ENCODE results near the gene ADD1. TPM values are rescaled to one million over a fixed set of nuclear protein-coding genes. Genes with fewer than 3 reads are reported as not detected.
A peak's percentile ranks its signal among the peaks of the same experiment; 100 is the strongest.

Gene ADD1
- total and polyA plus RNA-seq, 2 donors: 224 to 277 TPM

- DNase-seq (ENCODE audit: extremely low spot score): no peak
- WGBS: 82% methylated on average over 3 of the region's 3 CpGs
- Histone ChIP-seq H3K27ac (ENCODE audit: low read depth) (no peak overlapping the region), H3K4me1 (ENCODE audit: insufficient read depth) (no peaks in the 10 kb centered on the region), H3K36me3 (ENCODE audit: insufficient read depth) (peaks cover 8% of the 10 kb centered on the region), H3K4me3 (ENCODE audit: low read depth, low read length) (no peak overlapping the region)
Observed at GRCh38 chr4:2898001-2898400, 54.4 kb downstream of the ADD1 start.

GRCh38 chr4:2900741-2901140 lies 57.1 kb downstream of the ADD1 start:
- H3K36me3 ChIP-seq (ENCODE audit: insufficient read depth): peaks cover 5% of the 10 kb centered on the region
- H3K4me3 ChIP-seq (ENCODE audit: low read depth, low read length): no peak overlapping the region
- DNase-seq (ENCODE audit: extremely low spot score): no peak
- WGBS: 93% methylated on average over 6 of the region's 6 CpGs
- H3K4me1 ChIP-seq (ENCODE audit: insufficient read depth): no peaks in the 10 kb centered on the region
- H3K27ac ChIP-seq (ENCODE audit: low read depth): no peak overlapping the region

- Histone ChIP-seq H3K36me3 (ENCODE audit: insufficient read depth) (peaks cover 5% of the 10 kb centered on the region), H3K27ac (ENCODE audit: low read depth) (no peak overlapping the region), H3K4me3 (ENCODE audit: low read depth, low read length) (no peak overlapping the region), H3K4me1 (ENCODE audit: insufficient read depth) (no peaks in the 10 kb centered on the region)
- DNase-seq (ENCODE audit: extremely low spot score): no peak
- 87% methylated on average over 3 of the region's 3 CpGs for WGBS
Observed at GRCh38 chr4:2901186-2901585, 57.5 kb downstream of the ADD1 start.

GRCh38 chr4:2902126-2902525 lies 58.5 kb downstream of the ADD1 start:
- Histone ChIP-seq H3K4me1 (ENCODE audit: insufficient read depth) (no peaks in the 10 kb centered on the region), H3K36me3 (ENCODE audit: insufficient read depth) (peaks cover 5% of the 10 kb centered on the region)
- DNase-seq (ENCODE audit: extremely low spot score): no peak

DNA sequence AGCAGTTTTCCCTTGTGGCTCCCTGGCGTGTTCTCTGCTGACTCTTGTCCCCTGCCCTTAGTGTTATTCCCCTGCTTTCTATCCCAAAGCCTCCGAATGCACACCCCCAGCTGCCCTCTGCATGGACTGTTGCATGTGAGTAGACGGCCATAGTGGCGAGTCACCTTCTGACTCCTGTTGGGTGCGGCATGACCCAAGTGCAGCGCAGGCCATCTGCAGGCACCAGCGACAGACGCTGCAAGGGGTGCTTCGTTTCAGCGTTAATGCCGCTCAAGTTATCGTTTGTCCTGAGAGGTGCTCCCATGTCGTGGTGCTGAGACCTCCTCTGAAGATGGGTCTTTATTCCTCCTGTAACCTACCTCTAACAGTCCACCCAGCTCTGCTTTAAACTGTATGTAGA lies 61.9 kb downstream of the ADD1 start:
- H3K4me1 ChIP-seq (ENCODE audit: insufficient read depth): no peaks in the 10 kb centered on the region
- 92% methylated on average over 13 of the region's 13 CpGs for WGBS
- H3K27ac ChIP-seq (ENCODE audit: low read depth): no peak overlapping the region
- H3K4me3 ChIP-seq (ENCODE audit: low read depth, low read length): no peak overlapping the region
- no peak for DNase-seq (ENCODE audit: extremely low spot score)
- no peaks in the 10 kb centered on the region for H3K36me3 ChIP-seq (ENCODE audit: insufficient read depth)

More at GRCh38 chr4:2902126-2902525, 58.5 kb downstream of the ADD1 start:
- 86% methylated on average over 2 of the region's 2 CpGs for WGBS
- Histone ChIP-seq H3K4me3 (ENCODE audit: low read depth, low read length) (no peak overlapping the region), H3K27ac (ENCODE audit: low read depth) (no peak overlapping the region)

DNA sequence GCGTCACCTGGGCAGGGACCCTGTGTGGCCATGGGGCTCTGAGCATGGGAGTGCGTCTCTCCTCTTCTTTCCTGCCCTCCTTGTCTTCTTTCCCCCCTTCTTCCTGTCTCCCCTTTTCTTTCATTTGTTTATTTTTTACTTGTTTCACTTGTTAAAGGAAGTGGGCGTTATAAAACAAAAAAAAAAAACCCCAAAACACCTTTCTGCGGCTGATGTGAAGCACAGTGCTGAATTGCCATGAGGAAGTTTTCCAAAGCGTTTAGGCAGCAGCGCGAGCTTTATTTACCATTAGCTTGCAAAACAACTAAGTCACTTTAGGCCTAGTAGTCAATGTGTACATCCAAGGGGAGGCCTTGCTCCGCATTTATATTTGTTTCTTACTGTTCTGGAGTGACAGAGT lies 62.6 kb downstream of the ADD1 start:
- DNase-seq (ENCODE audit: extremely low spot score): no peak
- Histone ChIP-seq H3K36me3 (ENCODE audit: insufficient read depth) (no peaks in the 10 kb centered on the region), H3K4me3 (ENCODE audit: low read depth, low read length) (no peak overlapping the region), H3K4me1 (ENCODE audit: insufficient read depth) (no peaks in the 10 kb centered on the region), H3K27ac (ENCODE audit: low read depth) (no peak overlapping the region)
- 80% methylated on average over 8 of the region's 8 CpGs for WGBS

- Histone ChIP-seq H3K4me3 (ENCODE audit: low read depth, low read length) (no peak overlapping the region), H3K4me1 (ENCODE audit: insufficient read depth) (no peaks in the 10 kb centered on the region), H3K36me3 (ENCODE audit: insufficient read depth) (peaks cover 4% of the 10 kb centered on the region), H3K27ac (ENCODE audit: low read depth) (no peak overlapping the region)
- no peak for DNase-seq (ENCODE audit: extremely low spot score)
- 80% methylated on average over 4 of the region's 4 CpGs for WGBS
Observed at GRCh38 chr4:2907226-2907625, 63.6 kb downstream of the ADD1 start.

GRCh38 chr4:2907706-2908293 lies 64.2 kb downstream of the ADD1 start:
- H3K4me3 ChIP-seq (ENCODE audit: low read depth, low read length): no peak overlapping the region
- peak; percentile 46 for DNase-seq (ENCODE audit: extremely low spot score)
- WGBS: 90% methylated on average over 11 of the region's 11 CpGs
- no peaks in the 10 kb centered on the region for H3K4me1 ChIP-seq (ENCODE audit: insufficient read depth)
- H3K36me3 ChIP-seq (ENCODE audit: insufficient read depth): peaks cover 4% of the 10 kb centered on the region
- H3K27ac ChIP-seq (ENCODE audit: low read depth): no peak overlapping the region

GRCh38 chr4:2908686-2909085 lies 65.0 kb downstream of the ADD1 start:
- no peak overlapping the region for H3K4me3 ChIP-seq (ENCODE audit: low read depth, low read length)
- H3K36me3 ChIP-seq (ENCODE audit: insufficient read depth): peaks cover 4% of the 10 kb centered on the region
- H3K4me1 ChIP-seq (ENCODE audit: insufficient read depth): no peaks in the 10 kb centered on the region
- H3K27ac ChIP-seq (ENCODE audit: low read depth): no peak overlapping the region
- 91% methylated on average over 7 of the region's 7 CpGs for WGBS
- DNase-seq (ENCODE audit: extremely low spot score): no peak

DNA sequence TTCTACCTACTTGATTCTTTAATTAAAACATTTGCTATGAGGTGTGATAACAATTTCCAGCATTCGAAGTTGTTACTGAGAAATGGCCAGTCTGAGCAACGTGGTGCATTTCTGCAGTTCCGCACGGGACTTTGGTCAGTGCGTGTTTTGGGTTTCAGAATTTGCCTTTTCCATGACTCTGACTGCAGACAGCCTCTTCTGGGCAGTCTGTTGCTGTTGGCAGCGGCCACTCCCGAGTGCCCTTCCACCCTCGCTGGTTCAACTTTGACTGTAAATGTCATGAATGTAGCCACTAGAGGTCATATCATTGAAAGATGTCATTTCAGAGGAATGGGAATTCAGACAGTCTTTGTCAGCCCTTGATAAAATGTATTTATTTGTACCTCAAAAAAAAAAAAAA lies 65.9 kb downstream of the ADD1 start:
- no peaks in the 10 kb centered on the region for H3K4me1 ChIP-seq (ENCODE audit: insufficient read depth)
- WGBS: 82% methylated on average over 8 of the region's 8 CpGs
- H3K36me3 ChIP-seq (ENCODE audit: insufficient read depth): peaks cover 4% of the 10 kb centered on the region
- no peak for DNase-seq (ENCODE audit: extremely low spot score)
- H3K4me3 ChIP-seq (ENCODE audit: low read depth, low read length): no peak overlapping the region
- no peak overlapping the region for H3K27ac ChIP-seq (ENCODE audit: low read depth)

GRCh38 chr4:2910409-2910808 lies 66.8 kb downstream of the ADD1 start:
- Histone ChIP-seq H3K36me3 (ENCODE audit: insufficient read depth) (peaks cover 4% of the 10 kb centered on the region), H3K27ac (ENCODE audit: low read depth) (no peak overlapping the region), H3K4me1 (ENCODE audit: insufficient read depth) (no peaks in the 10 kb centered on the region), H3K4me3 (ENCODE audit: low read depth, low read length) (no peak overlapping the region)
- 83% methylated on average over 7 of the region's 7 CpGs for WGBS
- no peak for DNase-seq (ENCODE audit: extremely low spot score)

- no peak overlapping the region for H3K27ac ChIP-seq (ENCODE audit: low read depth)
- no peak for DNase-seq (ENCODE audit: extremely low spot score)
- 85% methylated on average over 3 of the region's 3 CpGs for WGBS
- peaks cover 4% of the 10 kb centered on the region for H3K36me3 ChIP-seq (ENCODE audit: insufficient read depth)
- no peaks in the 10 kb centered on the region for H3K4me1 ChIP-seq (ENCODE audit: insufficient read depth)
- no peak overlapping the region for H3K4me3 ChIP-seq (ENCODE audit: low read depth, low read length)
Observed at GRCh38 chr4:2911868-2912267, 68.2 kb downstream of the ADD1 start.

GRCh38 chr4:2913168-2913567 lies 69.5 kb downstream of the ADD1 start:
- H3K27ac ChIP-seq (ENCODE audit: low read depth): no peak overlapping the region
- no peak overlapping the region for H3K4me3 ChIP-seq (ENCODE audit: low read depth, low read length)
- WGBS: 93% methylated on average over 6 of the region's 6 CpGs
- no peak for DNase-seq (ENCODE audit: extremely low spot score)
- peaks cover 4% of the 10 kb centered on the region for H3K36me3 ChIP-seq (ENCODE audit: insufficient read depth)
- H3K4me1 ChIP-seq (ENCODE audit: insufficient read depth): no peaks in the 10 kb centered on the region

GRCh38 chr4:2914256-2915126 lies 70.8 kb downstream of the ADD1 start:
- no peak overlapping the region for H3K4me3 ChIP-seq (ENCODE audit: low read depth, low read length)
- DNase-seq (ENCODE audit: extremely low spot score): no peak
- WGBS: 86% methylated on average over 16 of the region's 16 CpGs
- H3K36me3 ChIP-seq (ENCODE audit: insufficient read depth): peaks cover 4% of the 10 kb centered on the region
- H3K4me1 ChIP-seq (ENCODE audit: insufficient read depth): no peaks in the 10 kb centered on the region
- no peak overlapping the region for H3K27ac ChIP-seq (ENCODE audit: low read depth)
